ENCODE measurements around the gene MLYCD.

DNA sequence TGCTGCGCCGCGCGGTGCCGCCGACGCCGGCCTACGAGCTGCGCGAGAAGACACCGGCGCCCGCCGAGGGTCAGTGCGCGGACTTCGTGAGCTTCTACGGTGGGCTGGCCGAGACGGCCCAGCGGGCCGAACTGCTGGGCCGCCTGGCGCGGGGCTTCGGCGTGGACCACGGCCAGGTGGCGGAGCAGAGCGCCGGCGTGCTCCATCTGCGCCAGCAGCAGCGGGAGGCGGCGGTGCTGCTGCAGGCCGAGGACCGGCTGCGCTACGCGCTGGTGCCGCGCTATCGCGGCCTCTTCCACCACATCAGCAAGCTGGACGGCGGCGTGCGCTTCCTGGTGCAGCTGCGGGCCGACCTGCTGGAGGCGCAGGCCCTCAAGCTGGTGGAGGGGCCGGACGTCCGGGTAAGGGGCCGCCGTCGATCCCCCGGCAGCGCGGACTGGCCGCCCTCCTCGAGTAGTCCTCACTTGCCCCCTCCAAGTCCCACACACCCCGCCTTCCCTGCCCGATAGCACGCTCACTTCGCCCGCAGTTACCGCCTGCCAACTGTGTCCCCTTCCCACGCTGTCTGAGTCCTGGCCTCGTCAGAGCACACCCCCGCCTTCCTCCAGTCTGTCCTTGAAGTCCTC lies 470 bp downstream of the MLYCD start:
- TF ChIP-seq SIN3A (IDR thresholded peaks at IDR 0.05; ENCODE audit: low read depth, low read length), result no peak
- TF ChIP-seq FOS (IDR thresholded peaks at IDR 0.05; ENCODE audit: borderline replicate concordance, extremely low read depth, insufficient read length), result no peak

Measured in GM12878 (cell line).